GM12878 (cell line): Measurements from ENCODE around the gene UROC1. TPM values are rescaled to one million over a fixed set of nuclear protein-coding genes. Genes with fewer than 3 reads are reported as not detected.

ENCODE experiments used
- ATAC-seq: fragments of 200-7000 bp; cut with Tn5 transposase; 3 replicates; pipeline ENCODE4 v1.9.1; 2020; ENCODE audit warnings: mild to moderate bottlenecking, moderate library complexity
- BruUV-seq: library from RNA; stranded (reverse); fragments of 400-500 nt; replicated peaks from 2 replicates; lab custom pipeline; 2021; lab: Mats Ljungman, UMichigan
- CTCF ChIA-PET: fragments of 300-600 bp; sonication (Branson Sonifier 250); formaldehyde crosslinking; extraction: SDS; loops from one replicate; lab custom pipeline; 2021; ENCODE audit warnings: inconsistent platforms; lab: Yijun Ruan, JAX
- POLR2A ChIA-PET: fragments of 350-600 bp; formaldehyde crosslinking; extraction: SDS; loops from one replicate; lab custom pipeline; 2021; ENCODE audit warnings: inconsistent platforms; lab: Charles Lee
- RAD21 ChIA-PET: fragments of 300-600 bp; sonication (Branson Sonifier 250); formaldehyde crosslinking; loops from one replicate; lab custom pipeline; 2023; ENCODE audit warnings: antibody characterized with exemption; ENCODE audit not compliant: unreplicated experiment; lab: Charles Lee
- SMC1A ChIA-PET: fragments of 300-600 bp; sonication (Branson Sonifier 250); formaldehyde crosslinking; loops from one replicate; lab custom pipeline; 2023; ENCODE audit not compliant: unreplicated experiment, uncharacterized antibody; lab: Charles Lee
- DNase-seq: peaks from one replicate; pipeline ENCODE4 v3.0.0-alpha.2; 2011; ENCODE audit warnings: low read depth, low spot score
- FAIRE-seq: peaks from 3 replicates; lab custom pipeline; 2011; peaks lifted over from hg19 to GRCh38; lab: Jason Lieb, UNC
- H2AFZ ChIP-seq: 2 replicates; pipeline ENCODE4 v1.6.0; 2011; ENCODE audit warnings: low read depth, low read length, control low read depth; ENCODE audit not compliant: control insufficient read depth
- H3K27ac ChIP-seq: 2 replicates; pipeline ENCODE4 v1.5.1; 2011; ENCODE audit warnings: control low read depth; ENCODE audit not compliant: control insufficient read depth, insufficient read depth
- H3K27me3 ChIP-seq, 2 experiments: replicated peaks in 1 of 2; 2 replicates each; pipeline versions ENCODE4 v1.6.0 to v1.6.1; 2011; ENCODE audit warnings: low read length in 1 of 2; ENCODE audit not compliant: control insufficient read depth in 2 of 2, insufficient read depth in 2 of 2
- H3K36me3 ChIP-seq, 2 experiments: 2 replicates each; pipeline ENCODE4 v1.5.1; 2011; ENCODE audit warnings: low read length in 1 of 2; ENCODE audit not compliant: control insufficient read depth in 2 of 2, insufficient read depth in 2 of 2
- H3K4me1 ChIP-seq: 2 replicates; pipeline ENCODE4 v1.6.1; 2011; ENCODE audit warnings: mild to moderate bottlenecking, low read length, moderate library complexity, mixed read lengths; ENCODE audit not compliant: control insufficient read depth, insufficient read depth
- H3K4me2 ChIP-seq: 2 replicates; pipeline ENCODE4 v1.6.0; 2011; ENCODE audit warnings: control low read depth; ENCODE audit not compliant: control insufficient read depth, insufficient read depth
- H3K4me3 ChIP-seq: fragments of 200-600 bp; sonication (generic); 2 replicates; pipeline ENCODE4 v1.5.1; 2016
- H3K79me2 ChIP-seq: 2 replicates; pipeline ENCODE4 v1.6.0; 2011; ENCODE audit warnings: low read length; ENCODE audit not compliant: control insufficient read depth, insufficient read depth
- H3K9ac ChIP-seq: 2 replicates; pipeline ENCODE4 v1.8.0; 2011; ENCODE audit warnings: low read length, control low read depth, mixed read lengths; ENCODE audit not compliant: control insufficient read depth, insufficient read depth
- H3K9me3 ChIP-seq: replicated peaks from 3 replicates; pipeline ENCODE4 v1.5.1; 2011; ENCODE audit warnings: mild to moderate bottlenecking, low read length; ENCODE audit not compliant: control insufficient read depth, insufficient read depth
- H4K20me1 ChIP-seq: 2 replicates; pipeline ENCODE4 v1.6.0; 2011; ENCODE audit not compliant: control insufficient read depth, insufficient read depth
- ASH2L ChIP-seq: fragments of 300-600, 200-600 bp; sonication (generic); IDR thresholded peaks from 2 replicates; pipeline ENCODE4 v1.6.1; 2017; ENCODE audit warnings: low read depth, mild to moderate bottlenecking, borderline replicate concordance
- CBFB ChIP-seq: IDR thresholded peaks from 2 replicates; pipeline ENCODE4 v1.6.1; 2016; ENCODE audit warnings: antibody characterized with exemption, low read depth
- CBX3 ChIP-seq: fragments of 200-600 bp; sonication (generic); IDR thresholded peaks from 2 replicates; pipeline ENCODE4 v1.6.1; 2016; ENCODE audit warnings: low read depth, borderline replicate concordance
- EED ChIP-seq: sonication (generic); IDR thresholded peaks from 2 replicates; pipeline ENCODE4 v1.6.1; 2016; ENCODE audit warnings: antibody characterized with exemption, low read depth
- EZH2 ChIP-seq: IDR thresholded peaks from 2 replicates; pipeline ENCODE4 v1.6.1; 2012; ENCODE audit warnings: low read depth, mild to moderate bottlenecking, control low read depth, inconsistent platforms, low read length, borderline replicate concordance; ENCODE audit not compliant: control insufficient read depth
- JUNB ChIP-seq: IDR thresholded peaks from 2 replicates; pipeline ENCODE4 v1.6.1; 2016; ENCODE audit warnings: antibody characterized with exemption, mild to moderate bottlenecking
- JUND ChIP-seq: IDR thresholded peaks from 2 replicates; pipeline ENCODE4 v1.6.1; 2012; ENCODE audit warnings: low read depth, mild to moderate bottlenecking, low read length, improper control_type of control experiment, moderate library complexity
- KAT2A ChIP-seq: conservative IDR thresholded peaks from 2 replicates; pipeline ENCODE4 v1.6.1; 2011; ENCODE audit warnings: low read depth, low read length; ENCODE audit not compliant: control insufficient read depth
- KDM1A ChIP-seq: fragments of 200-600 bp; sonication (generic); IDR thresholded peaks from 2 replicates; pipeline ENCODE4 v1.6.1; 2016; ENCODE audit warnings: borderline replicate concordance
- NFIC ChIP-seq: IDR thresholded peaks from 2 replicates; pipeline ENCODE4 v1.6.1; 2012; ENCODE audit warnings: low read depth, mild to moderate bottlenecking, inconsistent platforms, low read length, moderate library complexity
- PAX5 ChIP-seq: IDR thresholded peaks from 2 replicates; pipeline ENCODE4 v1.6.1; 2011; ENCODE audit warnings: low read depth, low read length, borderline replicate concordance
- RAD51 ChIP-seq: fragments of 450-650 bp; IDR thresholded peaks from 2 replicates; pipeline ENCODE4 v1.6.1; 2016; ENCODE audit warnings: moderate library complexity, mild to moderate bottlenecking, inconsistent platforms
- SMC3 ChIP-seq: IDR thresholded peaks from 2 replicates; pipeline ENCODE4 v1.6.1; 2011; ENCODE audit warnings: low read length, improper control_type of control experiment, borderline replicate concordance
- SRF ChIP-seq, 2 experiments: IDR thresholded peaks; 2 replicates each; pipeline ENCODE4 v1.6.1; 2011; ENCODE audit warnings: low read depth in 2 of 2, low read length in 2 of 2, mild to moderate bottlenecking in 1 of 2, moderate library complexity in 1 of 2
- STAT3 ChIP-seq: IDR thresholded peaks from 2 replicates; pipeline ENCODE4 v1.6.1; 2011; ENCODE audit warnings: low read depth, low read length, improper control_type of control experiment
- SUZ12 ChIP-seq: fragments of 200-600 bp; sonication (generic); IDR thresholded peaks from one replicate; pipeline ENCODE4 v1.6.1; 2018; ENCODE audit warnings: antibody characterized with exemption, mild to moderate bottlenecking; ENCODE audit not compliant: unreplicated experiment
- TCF3 ChIP-seq: IDR thresholded peaks from 2 replicates; pipeline ENCODE4 v1.6.1; 2012; ENCODE audit warnings: low read depth, mild to moderate bottlenecking, low read length, borderline replicate concordance; ENCODE audit not compliant: insufficient read depth
- WGBS: methylation state at CpG from one replicate; pipeline ENCODE4 v1.1.6; 2016; ENCODE audit warnings: low lambda C conversion rate; ENCODE audit not compliant: insufficient replicate concordance, insufficient coverage; ENCODE audit errors: missing lambda C conversion rate; 5-methylcytosine and 5-hydroxymethylcytosine counted together
- in situ Hi-C: fragments of 300-500 bp; cut with MboI; formaldehyde crosslinking; loops from 9 replicates; pipeline ENCODE4 v1.14.3; 2018; ENCODE audit warnings: mixed read lengths
- intact Hi-C: fragments of 100-400 bp; cut with micrococcal nuclease; formaldehyde crosslinking; loops from one replicate; pipeline ENCODE4 v1.14.2; 2022; ENCODE audit not compliant: unreplicated experiment
- polyA plus RNA-seq, 11 experiments: library from polyadenylated mRNA; depleted of rRNA in 4 of 11; unstranded in 6 of 11; stranded (reverse) in 5 of 11; fragments of >200 nt; fragmentation: Nextera tagmentation in 4 of 11; fragmentation: Illumina TruSeq in 1 of 11; extraction: Ambion mirVana in 4 of 11; extraction: Trizol in 1 of 11; gene quantifications; 1 replicate in 1 of 11; 2 replicates in 10 of 11; pipeline versions ENCODE4 v1.2.1 to v1.2.3, GENCODE V29; 2011 to 2016; ENCODE audit warnings: inconsistent platforms in 2 of 11, missing spikeins in 2 of 11, low read depth in 1 of 11
- total RNA-seq, 4 experiments: library from RNA; depleted of rRNA in 3 of 4; stranded (reverse); fragments of >200 nt in 3 of 4; fragmentation: Illumina TruSeq in 1 of 4; extraction: Trizol in 1 of 4; gene quantifications; 2 replicates each; pipeline versions ENCODE4 v1.2.1 to v1.2.3, GENCODE V29; 2013 to 2021
- TF ChIP-seq, protein P1 (sequence below): IDR thresholded peaks from 2 replicates; pipeline ENCODE4 v1.6.1; 2011; ENCODE audit warnings: low read depth, mild to moderate bottlenecking, low read length, moderate library complexity, borderline replicate concordance; ENCODE audit errors: extremely low read depth
- TF ChIP-seq, protein P2 (sequence below): fragments of 450-650 bp; formaldehyde crosslinking; IDR thresholded peaks from 2 replicates; pipeline ENCODE4 v1.5.0; 2022; ENCODE audit warnings: mild to moderate bottlenecking, missing genetic modification characterization

The UROC1 gene
- total and polyA plus RNA-seq, 10 of the 15 experiments (the other 5 are each of a cell fraction or from before 2014, with no cell fraction given), result 0.04 TPM; not detected in 9

DNA sequence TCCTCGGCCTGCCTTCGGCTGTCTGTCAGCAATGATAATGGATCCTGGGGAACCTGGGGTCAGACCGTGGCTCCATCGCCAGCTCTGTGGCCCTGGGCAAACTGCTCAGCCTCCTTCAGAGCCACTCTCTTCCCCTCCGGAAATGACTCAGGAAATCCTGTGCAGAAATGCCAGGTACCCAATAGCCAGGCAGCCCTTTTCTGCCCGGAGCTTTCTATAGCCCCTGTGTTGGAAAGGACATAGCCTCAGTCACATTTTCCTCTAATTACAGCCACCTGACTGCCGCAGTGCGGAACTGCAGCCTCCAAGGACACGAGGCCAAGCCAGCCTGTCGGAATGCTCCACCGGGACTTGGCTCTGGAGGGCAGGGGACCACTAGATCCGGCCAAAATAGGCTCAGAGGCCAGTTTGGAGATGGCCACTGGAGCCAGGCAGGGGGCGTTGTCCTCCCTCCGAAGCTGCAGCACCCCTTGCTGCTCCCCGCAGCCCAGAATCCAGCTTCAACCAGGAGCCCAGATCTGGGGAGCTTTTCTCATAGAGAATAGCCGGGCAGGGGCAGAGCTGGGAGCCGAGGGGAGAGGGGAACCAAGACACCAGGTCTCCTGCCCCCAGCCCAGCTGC lies 30.3 kb downstream of the UROC1 start:
- H3K9ac ChIP-seq, result no peak overlapping the region
- no peak overlapping the region for H3K4me3 ChIP-seq
- no peaks in the 10 kb centered on the region for H4K20me1 ChIP-seq
- H3K4me1 ChIP-seq, result no peaks in the 10 kb centered on the region
- POLR2A ChIA-PET, result no interaction called here
- no peak for DNase-seq
- no peak for TF ChIP-seq EED
- no peak for TF ChIP-seq JUND
- TF ChIP-seq JUNB, result no peak
- TF ChIP-seq SMC3, result no peak
- TF ChIP-seq CBX3, result no peak
- TF ChIP-seq SUZ12, result no peak
- no peak for TF ChIP-seq EZH2
- TF ChIP-seq NFIC, result no peak
- no peak for TF ChIP-seq CBFB
- TF ChIP-seq, protein P1, sequence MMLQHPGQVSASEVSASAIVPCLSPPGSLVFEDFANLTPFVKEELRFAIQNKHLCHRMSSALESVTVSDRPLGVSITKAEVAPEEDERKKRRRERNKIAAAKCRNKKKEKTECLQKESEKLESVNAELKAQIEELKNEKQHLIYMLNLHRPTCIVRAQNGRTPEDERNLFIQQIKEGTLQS, result no peak
- TF ChIP-seq RAD51, result no peak
- TF ChIP-seq SRF (IDR thresholded peaks at IDR 0.05; ENCODE audit: low read depth in 2 of 2, low read length in 2 of 2), result no peak
- no peak for TF ChIP-seq KDM1A
- TF ChIP-seq, protein P2, sequence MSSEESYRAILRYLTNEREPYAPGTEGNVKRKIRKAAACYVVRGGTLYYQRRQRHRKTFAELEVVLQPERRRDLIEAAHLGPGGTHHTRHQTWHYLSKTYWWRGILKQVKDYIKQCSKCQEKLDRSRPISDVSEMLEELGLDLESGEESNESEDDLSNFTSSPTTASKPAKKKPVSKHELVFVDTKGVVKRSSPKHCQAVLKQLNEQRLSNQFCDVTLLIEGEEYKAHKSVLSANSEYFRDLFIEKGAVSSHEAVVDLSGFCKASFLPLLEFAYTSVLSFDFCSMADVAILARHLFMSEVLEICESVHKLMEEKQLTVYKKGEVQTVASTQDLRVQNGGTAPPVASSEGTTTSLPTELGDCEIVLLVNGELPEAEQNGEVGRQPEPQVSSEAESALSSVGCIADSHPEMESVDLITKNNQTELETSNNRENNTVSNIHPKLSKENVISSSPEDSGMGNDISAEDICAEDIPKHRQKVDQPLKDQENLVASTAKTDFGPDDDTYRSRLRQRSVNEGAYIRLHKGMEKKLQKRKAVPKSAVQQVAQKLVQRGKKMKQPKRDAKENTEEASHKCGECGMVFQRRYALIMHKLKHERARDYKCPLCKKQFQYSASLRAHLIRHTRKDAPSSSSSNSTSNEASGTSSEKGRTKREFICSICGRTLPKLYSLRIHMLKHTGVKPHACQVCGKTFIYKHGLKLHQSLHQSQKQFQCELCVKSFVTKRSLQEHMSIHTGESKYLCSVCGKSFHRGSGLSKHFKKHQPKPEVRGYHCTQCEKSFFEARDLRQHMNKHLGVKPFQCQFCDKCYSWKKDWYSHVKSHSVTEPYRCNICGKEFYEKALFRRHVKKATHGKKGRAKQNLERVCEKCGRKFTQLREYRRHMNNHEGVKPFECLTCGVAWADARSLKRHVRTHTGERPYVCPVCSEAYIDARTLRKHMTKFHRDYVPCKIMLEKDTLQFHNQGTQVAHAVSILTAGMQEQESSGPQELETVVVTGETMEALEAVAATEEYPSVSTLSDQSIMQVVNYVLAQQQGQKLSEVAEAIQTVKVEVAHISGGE (CRISPR knock-in tag), result no peak
- TF ChIP-seq ASH2L, result no peak
- TF ChIP-seq KAT2A, result no peak
- no peak for TF ChIP-seq STAT3
- no peak for TF ChIP-seq TCF3
- TF ChIP-seq PAX5, result no peak
- TF ChIP-seq, all 136 proteins: peak for 0
- Histone ChIP-seq H3K36me3 (no peaks in the 10 kb centered on the region), H3K79me2 (no peaks in the 10 kb centered on the region), H3K4me2 (no peak overlapping the region), H2AFZ (no peak overlapping the region), H3K27me3 (no peaks in the 10 kb centered on the region), H3K27ac (no peak overlapping the region), H3K9me3 (no peaks in the 10 kb centered on the region)
- FAIRE-seq (no peak), ATAC-seq (peak; percentile 38; the same call in 2 of the 3 replicates)
- WGBS, result 41% methylated on average over 17 of the region's 17 CpGs
- intact Hi-C loops (no loop called here), in situ Hi-C loops (no loop called here)
- BruUV-seq, result no TSS peak
- SMC1A ChIA-PET, result no interaction called here
- CTCF ChIA-PET, result no interaction called here
- RAD21 ChIA-PET, result no interaction called here
